Pancreas (tissue), 10 donors: ENCODE measurements around the gene AOAH. TPM values are rescaled to one million over a fixed set of nuclear protein-coding genes. Genes with fewer than 3 reads are reported as not detected.

ENCODE experiments used
- ATAC-seq, 4 donors: fragments of 200-7000 bp; cut with Tn5 transposase; one replicate each; pipeline versions ENCODE4 v1.8.0 to v1.9.1; 2020; ENCODE audit warnings: mild to moderate bottlenecking in 4 of 4, moderate library complexity in 4 of 4
- DNase-seq, 6 donors: peaks; one replicate each; pipeline ENCODE4 v3.0.0-alpha.2; 2020
- FAIRE-seq: peaks from 2 replicates; lab custom pipeline; 2012; peaks lifted over from hg19 to GRCh38; lab: Jason Lieb, UNC
- H3K27ac ChIP-seq, 4 donors: fragments of 200-600 bp; sonication (generic); 1 replicate in 3 of 4; 2 replicates in 1 of 4; pipeline versions ENCODE4 v1.5.0 to v1.8.0; 2020
- H3K27me3 ChIP-seq, 4 donors: fragments of 200-600 bp; one replicate each; pipeline ENCODE4 v1.8.0; 2021
- H3K36me3 ChIP-seq, 3 donors: fragments of 200-600 bp; sonication (generic) in 1 of 3; one replicate each; pipeline versions ENCODE4 v1.5.0 to v1.8.0; 2020 to 2021
- H3K4me1 ChIP-seq, 3 donors: fragments of 200-600 bp; one replicate each; pipeline ENCODE4 v1.8.0; 2021
- H3K4me3 ChIP-seq, 4 donors: fragments of 200-600 bp; sonication (generic) in 2 of 4; one replicate each; pipeline versions ENCODE4 v1.5.0 to v1.8.0; 2020 to 2021
- H3K9me3 ChIP-seq, 4 donors: fragments of 200-600 bp; one replicate each; pipeline ENCODE4 v1.8.0; 2021
- CTCF ChIP-seq, 4 donors: fragments of 200-600 bp; sonication (generic) in 3 of 4; IDR thresholded peaks; one replicate each; pipeline versions ENCODE4 v1.5.0 to v1.8.0; 2021; ENCODE audit warnings: antibody characterized with exemption in 4 of 4
- WGBS, 2 donors: extraction: QIAGEN DNeasy Blood & Tissue Kit; methylation state at CpG; one replicate each; pipeline ENCODE4 v1.1.7; 2013; 5-methylcytosine and 5-hydroxymethylcytosine counted together
- intact Hi-C, 3 donors: fragments of 100-400 bp; cut with DNase I; formaldehyde crosslinking; loops; one replicate each; pipeline versions ENCODE4 v1.11.1 to v1.14.2; 2022
- polyA plus RNA-seq, 2 donors: library from polyadenylated mRNA; stranded (reverse); fragments of 200-250 nt; gene quantifications; one replicate each; pipeline ENCODE4 v1.2.3, GENCODE V29; 2013
- total RNA-seq, 6 donors: library from RNA; stranded (reverse); fragmentation: NEBNext Ultra II Directional in 4 of 6; extraction: Animal tissue kit (Norgen Biotek cat#: 25700) in 4 of 6; gene quantifications; one replicate each; pipeline versions ENCODE4 v1.2.1 to v1.2.4, GENCODE V29; 2021 to 2023
- donor health status: healthy with polysubstance abuse.
- donor health status: DM: no; HTN: no; CAD: no; lungs with moderate emphysema.
- donor health status: DM: no; HTN: no; CAD: no.
- donor health status: control.
- donor health status: control.
- donor health status: Bipolar disorder and iron deficiency.
- donor health status: DM: yes; HTN: yes; CAD: no.
- donor health status: DM: no; HTN: no; CAD: no.
- donor health status: DM: no; HTN: no; CAD: no.
- donor health status: DM: yes; HTN: yes; CAD: no.

AOAH gene
- total and polyA plus RNA-seq, 8 donors = 0.79 to 9.0 (median 2.1) TPM

DNA sequence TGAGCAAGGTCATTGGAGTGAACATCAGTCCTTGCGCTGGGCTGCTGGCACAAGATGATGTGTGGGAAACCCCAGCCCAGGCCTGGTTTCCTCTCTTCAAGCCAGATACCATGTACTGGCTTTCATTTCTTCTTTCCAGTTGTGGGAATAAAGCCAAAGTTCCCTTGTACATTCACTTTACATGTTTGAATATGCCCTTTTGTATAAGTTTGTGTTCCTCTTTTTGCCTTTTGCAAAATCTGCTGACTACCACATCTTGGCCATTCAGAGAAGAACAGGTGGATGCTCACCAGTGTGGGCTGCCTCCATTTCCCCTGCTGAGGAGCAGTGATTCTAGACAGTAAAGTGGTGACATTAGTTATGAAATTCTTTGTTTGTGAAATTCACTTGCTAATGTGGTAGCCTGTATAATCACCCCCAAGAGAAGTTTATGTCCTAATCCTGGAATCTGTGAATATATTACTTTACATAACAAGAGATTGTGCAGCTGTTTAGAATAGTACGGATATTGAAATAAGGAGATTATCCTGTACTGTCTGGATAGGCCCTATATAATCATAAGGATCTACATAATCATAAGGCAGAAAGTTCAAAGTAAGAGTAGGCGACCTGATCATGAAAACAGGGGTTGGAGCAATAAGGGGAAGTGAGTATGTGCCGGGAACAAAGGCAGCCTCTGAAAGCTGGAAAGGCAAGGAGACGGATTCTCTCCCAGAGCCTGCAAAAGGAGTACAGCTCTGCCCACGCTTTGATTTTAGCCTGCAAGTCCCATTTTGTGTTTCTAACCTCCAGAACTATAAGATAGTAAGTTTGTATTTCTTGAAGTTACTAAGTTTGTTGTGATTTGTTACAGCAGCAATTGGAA lies 18.8 kb upstream of the AOAH start:
- Histone ChIP-seq H3K27ac (peak overlapping the region in 1 of 4 donors; percentile 14), H3K4me1 (peaks cover 0 to 21% (median 0%) of the 10 kb centered on the region in 3 donors), H3K36me3 (no peaks in the 10 kb centered on the region), H3K4me3 (no peak overlapping the region), H3K9me3 (no peaks in the 10 kb centered on the region), H3K27me3 (no peaks in the 10 kb centered on the region)
- intact Hi-C loops = no loop called here
- FAIRE-seq = no peak
- 89 to 90% methylated on average over 6 of the region's 6 CpGs for WGBS, 2 donors
- ATAC-seq = peak in 2 of 4 donors; percentile 15 to 23
- TF ChIP-seq CTCF (IDR thresholded peaks at IDR 0.05) = no peak
- peak in 1 of 6 donors; percentile 48 for DNase-seq

DNA sequence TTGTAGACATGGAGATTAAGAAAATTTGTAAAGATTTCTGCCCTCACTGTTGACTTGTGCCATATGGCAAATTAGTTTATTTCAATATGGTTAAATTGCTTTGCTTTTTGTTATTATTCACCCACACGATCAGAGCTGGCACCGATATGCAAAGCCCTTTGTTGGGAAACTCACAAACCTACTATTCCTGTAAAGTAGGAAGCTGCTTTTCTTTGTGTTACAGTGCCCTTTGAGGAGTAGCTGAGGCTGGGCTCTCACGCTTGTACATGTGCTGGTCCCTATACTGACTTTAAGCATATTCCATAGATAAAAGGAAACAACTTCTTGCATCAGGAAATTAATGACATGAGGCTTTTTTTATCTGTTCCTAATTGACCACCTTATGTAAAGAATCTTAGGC lies 17.6 kb upstream of the AOAH start:
- H3K27ac ChIP-seq = no peak overlapping the region
- DNase-seq (no peak), FAIRE-seq (no peak), ATAC-seq (no peak)
- no peaks in the 10 kb centered on the region for H3K36me3 ChIP-seq
- H3K9me3 ChIP-seq = no peaks in the 10 kb centered on the region
- WGBS, 2 donors = 86 to 90% methylated on average over 3 of the region's 3 CpGs
- no peaks in the 10 kb centered on the region for H3K27me3 ChIP-seq
- intact Hi-C loops = no loop called here
- no peak overlapping the region for H3K4me3 ChIP-seq
- H3K4me1 ChIP-seq = peaks cover 0 to 11% (median 0%) of the 10 kb centered on the region in 3 donors
- no peak for TF ChIP-seq CTCF (IDR thresholded peaks at IDR 0.05)

DNA sequence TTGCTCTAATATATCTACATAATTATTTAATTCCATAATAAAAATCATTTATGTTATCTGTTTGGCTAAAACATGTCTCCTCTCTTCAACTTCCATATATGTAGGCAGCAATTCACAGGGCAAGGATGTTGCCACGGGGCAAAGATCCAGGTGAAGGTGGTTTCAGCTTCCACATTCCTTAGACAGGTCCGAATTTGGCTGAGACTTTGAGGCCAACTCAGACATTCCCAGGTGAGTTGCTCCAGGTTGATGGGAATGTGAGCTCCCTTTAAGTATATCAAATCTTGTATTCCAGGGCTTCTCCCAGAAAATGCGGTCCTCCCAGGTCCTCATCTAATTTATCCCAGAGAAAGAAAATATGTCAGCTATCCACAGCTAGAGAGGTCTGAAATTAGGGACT lies 15.1 kb upstream of the AOAH start:
- Histone ChIP-seq H3K4me3 (no peak overlapping the region), H3K4me1 (no peaks in the 10 kb centered on the region), H3K27me3 (no peaks in the 10 kb centered on the region), H3K27ac (no peak overlapping the region), H3K9me3 (no peaks in the 10 kb centered on the region), H3K36me3 (no peaks in the 10 kb centered on the region)
- no peak for TF ChIP-seq CTCF (IDR thresholded peaks at IDR 0.05)
- no peak for ATAC-seq
- no peak for DNase-seq
- no peak for FAIRE-seq
- WGBS, 2 donors = 83% methylated on average over 3 of the region's 3 CpGs
- intact Hi-C loops = no loop called here

GRCh38 chr7:36736899-36737211 lies 12.6 kb upstream of the AOAH start:
- no peaks in the 10 kb centered on the region for H3K4me1 ChIP-seq
- intact Hi-C loops = no loop called here
- H3K4me3 ChIP-seq = no peak overlapping the region
- no peaks in the 10 kb centered on the region for H3K36me3 ChIP-seq
- no peaks in the 10 kb centered on the region for H3K9me3 ChIP-seq
- WGBS, 2 donors = 93 to 94% methylated on average over 6 of the region's 6 CpGs
- DNase-seq = no peak
- peak in 3 of 4 donors; percentile 24 to 73 (median 58) for ATAC-seq
- TF ChIP-seq CTCF (IDR thresholded peaks at IDR 0.05) = no peak
- H3K27ac ChIP-seq = peak overlapping the region in 1 of 4 donors; percentile 25
- H3K27me3 ChIP-seq = no peaks in the 10 kb centered on the region
- no peak for FAIRE-seq
